Activated T-cell treated with anti-CD3 and anti-CD28 coated beads for 24 hours (primary cell): ENCODE measurements around the gene KCNMB2.
"Not testable (repeated sequence)": the region's sequence is repeated elsewhere in the genome, so short reads cannot be mapped to it uniquely, and the experiment has no call there.

Source experiments
- DNase-seq: peaks from one replicate; pipeline ENCODE4 v3.0.0-alpha.2; 2020; ENCODE audit warnings: low read depth

KCNMB2 gene

DNA sequence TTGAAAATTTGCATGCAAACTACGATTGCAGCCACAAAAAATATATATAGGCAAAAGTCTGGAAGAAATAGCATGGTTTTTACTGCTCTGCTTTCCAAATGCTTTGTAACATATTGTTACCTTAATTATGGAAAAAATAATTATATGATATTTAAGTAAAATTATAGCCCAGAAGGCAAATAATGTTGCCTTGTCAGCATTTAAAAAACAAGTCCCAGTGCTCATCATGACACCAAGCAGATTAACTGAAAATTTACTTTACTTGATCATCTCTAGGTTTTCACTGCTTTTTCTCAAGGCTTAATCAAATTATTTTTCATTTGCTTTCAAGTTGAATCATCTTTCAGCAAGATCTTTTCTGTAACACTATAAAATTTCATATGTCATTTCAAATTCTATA is 272.5 kb downstream of the KCNMB2 start:
- DNase-seq = no peak

DNA sequence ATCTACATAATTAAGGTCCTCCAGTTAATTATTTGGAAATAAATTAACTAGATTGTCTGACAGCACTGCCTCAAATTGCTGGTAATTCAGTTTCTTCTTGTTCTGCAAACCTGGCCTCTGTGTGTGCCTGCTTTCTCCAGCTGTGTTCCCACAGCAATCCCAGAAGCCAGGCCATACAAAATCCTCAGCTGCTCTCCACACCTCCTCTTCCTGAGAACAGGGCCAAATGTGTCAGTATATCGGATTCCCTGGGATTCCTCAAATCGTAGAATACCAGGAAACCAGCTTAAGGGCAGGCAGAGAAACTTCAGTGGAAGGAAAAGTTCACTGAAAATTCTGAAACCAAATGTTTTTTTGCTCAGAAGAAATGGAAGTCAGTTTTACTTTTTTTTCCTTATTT is 273.9 kb downstream of the KCNMB2 start:
- DNase-seq = no peak

DNA sequence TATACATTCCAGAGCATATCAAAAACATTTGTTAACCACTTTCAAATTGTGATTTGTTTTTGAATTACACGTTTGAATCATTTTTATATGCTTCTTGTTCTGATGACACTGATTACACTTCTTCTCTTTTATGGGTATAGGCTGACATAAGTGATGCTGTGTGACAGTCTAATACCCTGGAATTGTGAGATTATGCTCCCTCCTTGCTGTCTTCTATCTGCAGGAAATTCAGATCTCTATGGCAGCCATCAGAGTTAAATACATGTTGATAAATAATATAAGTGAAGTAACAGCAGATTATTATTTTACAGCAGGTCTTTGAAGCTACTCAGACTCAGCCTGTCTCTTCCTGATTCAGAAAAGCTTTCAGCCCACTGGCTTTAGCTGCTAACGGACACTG is 286.5 kb downstream of the KCNMB2 start:
- DNase-seq = no peak

DNA sequence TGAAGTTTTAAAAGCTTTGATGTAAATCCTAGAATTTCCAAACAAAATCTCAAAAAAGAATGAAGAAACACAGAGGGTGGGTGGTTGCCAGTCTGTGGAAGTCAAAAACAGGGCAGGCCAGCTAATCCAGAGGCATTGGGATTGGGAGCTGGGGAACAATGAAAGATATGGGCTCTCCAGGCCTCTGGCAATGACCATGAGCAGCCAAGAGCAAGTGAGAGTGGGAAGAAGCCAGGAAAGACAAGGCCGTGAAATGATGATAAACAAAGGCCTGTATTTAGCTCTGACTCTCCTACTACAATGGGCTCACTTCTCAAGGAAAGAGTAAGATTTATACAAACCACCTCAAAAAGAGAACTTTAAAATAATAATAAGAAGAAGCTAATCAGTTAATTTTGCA is 286.9 kb downstream of the KCNMB2 start:
- no peak for DNase-seq

DNA sequence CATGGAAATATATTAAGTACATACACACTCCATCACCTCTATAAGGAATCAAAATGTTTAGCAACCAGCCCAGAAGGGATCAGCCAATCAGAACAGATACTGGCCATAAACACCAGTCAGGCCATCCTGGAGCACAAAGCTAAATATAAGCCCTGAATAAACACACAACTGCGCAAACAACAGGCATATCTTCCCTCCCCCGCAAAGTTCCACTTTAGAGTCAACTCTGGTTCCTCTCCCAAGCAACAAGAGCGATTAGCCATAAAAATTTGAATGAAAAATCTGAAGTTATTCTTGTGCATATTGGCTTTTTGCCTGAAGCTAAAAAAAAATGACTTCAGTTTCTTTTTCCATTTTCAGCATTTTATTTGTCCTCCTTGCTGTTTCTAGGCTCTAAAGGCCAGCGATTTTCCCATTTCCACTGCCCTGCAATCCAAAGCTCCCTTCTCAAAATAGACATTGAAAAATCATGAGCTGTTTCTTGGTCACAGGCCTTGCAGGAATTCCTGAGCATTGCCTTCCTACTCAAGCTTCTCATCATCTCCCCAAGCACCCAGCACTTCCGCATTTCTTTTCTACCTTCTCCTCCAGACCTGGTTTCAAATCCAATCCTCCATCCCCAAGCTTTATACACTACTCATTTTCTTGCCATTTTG is 287.5 kb downstream of the KCNMB2 start:
- no peak for DNase-seq

DNA sequence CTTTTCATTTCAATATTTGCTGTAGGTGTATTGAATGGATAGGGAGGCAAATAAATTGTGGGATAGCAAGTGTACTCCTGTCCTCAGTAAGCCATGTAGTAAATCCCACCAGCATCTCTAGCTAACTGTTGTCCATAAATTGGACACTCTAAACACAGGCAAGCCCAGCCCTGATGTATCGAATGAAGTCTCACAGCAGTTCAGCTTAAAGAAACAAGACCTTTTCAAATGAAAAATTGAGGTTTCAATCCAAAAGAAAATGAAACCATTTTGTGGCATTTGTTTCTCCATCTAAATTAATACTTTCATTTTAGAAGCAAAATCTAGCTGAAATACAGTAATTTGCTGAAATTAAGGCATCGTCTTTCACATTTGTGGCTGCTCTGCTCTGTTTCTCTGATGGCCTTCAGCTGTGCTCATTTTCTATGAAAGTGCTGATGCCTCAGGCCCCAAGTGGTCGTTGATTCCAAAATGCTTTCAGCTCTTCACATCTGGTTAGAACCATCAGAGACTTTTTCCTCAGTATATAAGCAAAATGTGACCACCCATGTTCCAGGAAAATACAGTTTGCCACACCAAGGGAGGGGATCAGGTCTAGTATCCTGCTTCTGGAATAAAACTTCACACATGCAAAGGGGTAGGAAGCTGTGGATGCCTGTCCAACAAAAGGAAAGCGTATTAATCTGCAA is 290.3 kb downstream of the KCNMB2 start:
- DNase-seq = no peak

DNA sequence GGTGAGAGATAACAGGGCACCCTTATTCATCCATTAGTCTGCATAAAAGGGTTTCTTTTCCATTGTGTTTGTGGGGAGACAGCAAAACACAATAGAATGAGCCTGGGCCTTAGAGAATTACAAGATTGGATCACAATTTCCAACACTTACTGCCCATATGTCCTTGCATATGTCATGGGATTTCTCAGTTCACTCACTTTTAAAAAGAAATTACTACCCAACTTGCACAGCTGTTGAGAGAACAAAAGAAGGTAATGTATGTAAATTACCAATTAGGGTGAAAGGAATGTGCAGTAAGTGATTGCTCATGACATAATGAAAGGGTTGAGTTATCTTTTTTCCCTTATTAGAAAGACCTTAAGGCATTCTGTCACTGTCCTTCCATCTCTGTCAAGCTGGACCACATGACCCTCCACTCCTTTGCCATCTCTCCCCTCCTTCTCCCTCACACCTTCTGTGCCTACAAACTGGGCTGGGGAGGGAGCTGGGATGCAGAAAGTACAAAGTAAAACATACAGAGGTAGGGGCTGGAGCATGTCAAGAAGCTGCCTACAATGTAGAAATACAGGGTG is 291.1 kb downstream of the KCNMB2 start:
- DNase-seq = no peak

DNA sequence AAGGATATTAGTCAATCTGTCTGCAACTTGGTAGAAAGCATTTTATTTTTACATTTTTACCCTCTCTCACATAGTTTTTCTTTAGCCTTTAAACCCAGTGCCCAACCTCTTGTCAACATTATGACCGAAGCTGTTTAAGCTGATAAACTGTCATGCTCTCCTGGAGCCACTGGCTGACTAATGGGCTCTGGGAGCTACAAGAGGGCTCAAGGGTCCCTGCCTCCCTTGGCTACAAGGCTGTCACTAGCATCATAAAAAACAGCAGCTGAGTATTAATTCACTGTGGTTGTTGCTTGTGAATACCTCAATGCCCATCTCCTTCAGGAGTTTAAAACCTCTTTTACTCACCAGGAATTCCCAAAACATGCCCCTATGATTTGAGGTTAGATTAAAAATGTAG is 297.5 kb downstream of the KCNMB2 start:
- DNase-seq = no peak

DNA sequence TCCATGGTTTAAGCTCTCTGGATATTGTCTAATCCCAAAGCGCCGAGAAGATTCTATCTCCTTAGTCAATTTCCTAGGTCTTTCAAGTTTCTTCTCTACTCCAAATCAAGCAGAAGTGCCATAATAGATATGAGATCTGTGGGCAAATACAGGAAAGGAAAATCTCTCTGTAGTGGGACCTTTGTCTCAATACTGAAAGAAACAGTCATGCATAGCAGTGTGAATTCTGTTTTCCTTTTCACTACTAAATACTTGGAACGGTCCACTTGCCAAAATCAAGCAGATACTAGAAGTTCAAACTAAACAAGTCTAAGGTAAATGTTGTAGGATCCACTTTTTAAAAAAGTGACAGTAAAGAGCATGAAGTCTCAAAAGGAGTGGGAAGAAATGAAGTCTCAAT is 298.8 kb downstream of the KCNMB2 start:
- DNase-seq = no peak

DNA sequence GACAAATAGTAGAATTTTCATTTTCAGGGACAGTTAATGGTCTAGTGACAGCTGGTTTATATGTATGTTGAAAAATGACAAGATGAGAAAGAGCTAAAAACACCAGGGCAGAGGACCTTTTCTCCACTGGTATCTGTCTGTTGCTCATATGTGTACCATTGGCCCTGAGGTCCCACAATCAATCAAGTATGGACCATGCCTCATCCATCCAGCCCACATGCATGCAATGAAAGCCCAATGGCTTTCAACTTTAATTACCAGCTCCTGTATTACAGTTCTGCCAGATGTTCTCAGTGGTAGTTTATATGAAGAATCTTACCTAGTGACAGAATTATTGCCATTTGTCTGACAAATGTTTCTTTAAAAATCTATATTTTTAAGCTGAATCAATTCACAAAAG is 301.3 kb downstream of the KCNMB2 start:
- DNase-seq = no peak

DNA sequence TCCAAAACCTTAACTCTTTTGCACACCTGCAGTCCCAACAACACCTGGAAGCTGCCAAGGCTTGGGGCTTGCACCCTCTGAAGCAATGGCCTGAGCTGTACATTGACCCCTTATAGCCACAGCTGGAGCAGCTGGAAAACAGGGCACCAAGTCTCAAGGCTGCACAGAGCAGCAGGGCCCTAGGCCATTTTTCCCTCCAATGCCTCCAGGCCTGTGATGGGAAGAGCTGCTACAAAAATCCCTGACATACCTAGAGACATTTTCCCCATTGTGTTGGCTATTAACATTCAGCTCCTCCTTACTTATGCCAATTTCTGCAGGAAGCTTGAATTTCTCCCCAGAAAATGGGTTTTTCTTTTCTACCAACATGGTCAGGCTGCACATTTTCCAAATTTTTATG is 304.4 kb downstream of the KCNMB2 start:
- DNase-seq = no peak

DNA sequence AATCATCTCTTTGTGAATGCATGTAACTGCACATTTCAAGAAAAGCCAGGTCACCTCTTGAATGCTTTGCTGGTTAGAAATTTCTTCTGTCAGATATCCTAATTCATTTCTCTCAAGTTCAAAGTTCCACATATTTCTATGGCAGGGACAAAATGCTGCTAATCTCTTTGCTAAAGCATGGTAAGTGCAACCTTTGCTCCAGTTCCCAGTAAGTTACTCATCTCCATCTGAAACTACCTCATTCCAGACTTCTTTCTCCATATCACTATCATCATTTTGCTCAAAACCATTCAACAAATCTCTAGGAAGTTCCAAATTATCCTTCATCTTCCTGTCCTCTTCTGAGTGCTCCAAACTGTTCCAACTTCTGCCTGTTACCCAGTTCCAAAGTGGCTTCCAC is 304.8 kb downstream of the KCNMB2 start:
- DNase-seq = no peak

DNA sequence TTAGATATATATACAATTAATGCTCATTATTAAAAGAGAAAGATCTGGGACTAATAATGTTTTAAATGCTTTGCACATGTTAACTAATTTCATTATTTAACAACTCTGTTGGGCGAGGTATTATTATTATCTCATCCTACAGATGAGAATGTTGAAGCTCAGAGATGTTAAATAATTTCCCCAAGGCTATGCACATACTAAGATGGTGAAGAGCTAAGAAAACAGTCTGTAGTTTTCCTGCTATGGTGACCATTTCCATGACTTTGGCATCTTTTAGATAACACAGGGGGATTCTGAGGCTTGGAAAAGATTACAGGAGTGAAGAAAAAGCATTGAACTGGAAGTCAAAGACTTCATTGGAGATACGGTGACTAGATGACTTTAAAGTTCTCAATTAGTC is 308.7 kb downstream of the KCNMB2 start:
- DNase-seq = no peak

DNA sequence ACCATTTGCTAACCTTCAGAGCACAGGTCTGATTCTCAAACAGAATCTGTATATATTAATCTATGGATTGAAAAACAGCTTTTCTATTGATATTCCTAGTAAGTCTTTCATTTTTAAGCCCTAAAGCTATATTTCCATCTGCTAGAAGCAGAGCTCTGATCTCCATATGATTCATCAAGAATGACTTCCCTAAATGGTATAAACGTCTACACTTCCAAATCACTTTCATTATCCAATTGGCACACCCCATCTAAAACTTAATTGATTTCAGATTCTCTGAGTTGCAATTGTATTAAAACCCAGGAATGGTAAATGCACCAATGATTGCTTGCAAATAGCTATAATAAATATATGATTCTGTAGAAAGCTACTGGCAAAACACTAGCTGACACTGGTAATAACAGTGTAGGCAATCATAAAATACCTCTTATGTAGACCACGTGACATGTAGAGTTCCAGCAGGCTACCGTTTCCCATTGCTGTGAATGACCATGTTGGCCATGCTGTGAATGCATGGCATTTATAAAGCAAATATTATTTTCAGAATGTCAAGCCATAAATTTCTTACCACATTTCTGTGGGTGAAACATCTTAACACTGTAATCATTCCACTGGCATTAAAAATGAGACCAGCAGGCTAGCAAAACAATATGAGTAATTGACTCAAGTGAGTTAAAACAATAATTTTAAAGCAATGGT is 309.3 kb downstream of the KCNMB2 start:
- DNase-seq = no peak

DNA sequence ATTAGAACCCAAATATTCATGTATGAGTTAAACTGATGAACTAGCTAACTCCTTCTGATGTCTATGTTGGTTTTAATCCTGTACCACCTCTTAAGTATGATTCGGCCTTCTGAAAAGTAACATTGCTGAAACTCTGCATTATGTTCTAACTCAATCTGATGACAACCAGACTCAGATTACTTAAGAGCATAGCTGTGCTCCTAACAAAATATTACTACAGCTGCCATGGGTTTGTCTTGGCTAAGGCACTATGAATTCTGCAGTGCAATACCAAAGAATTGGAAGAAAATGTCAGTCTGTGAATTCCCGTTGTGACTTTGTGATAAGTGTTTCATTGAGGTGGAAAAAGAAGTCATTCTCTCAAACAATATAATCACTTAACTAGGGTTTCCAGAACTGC is 311.0 kb downstream of the KCNMB2 start:
- no peak for DNase-seq

DNA sequence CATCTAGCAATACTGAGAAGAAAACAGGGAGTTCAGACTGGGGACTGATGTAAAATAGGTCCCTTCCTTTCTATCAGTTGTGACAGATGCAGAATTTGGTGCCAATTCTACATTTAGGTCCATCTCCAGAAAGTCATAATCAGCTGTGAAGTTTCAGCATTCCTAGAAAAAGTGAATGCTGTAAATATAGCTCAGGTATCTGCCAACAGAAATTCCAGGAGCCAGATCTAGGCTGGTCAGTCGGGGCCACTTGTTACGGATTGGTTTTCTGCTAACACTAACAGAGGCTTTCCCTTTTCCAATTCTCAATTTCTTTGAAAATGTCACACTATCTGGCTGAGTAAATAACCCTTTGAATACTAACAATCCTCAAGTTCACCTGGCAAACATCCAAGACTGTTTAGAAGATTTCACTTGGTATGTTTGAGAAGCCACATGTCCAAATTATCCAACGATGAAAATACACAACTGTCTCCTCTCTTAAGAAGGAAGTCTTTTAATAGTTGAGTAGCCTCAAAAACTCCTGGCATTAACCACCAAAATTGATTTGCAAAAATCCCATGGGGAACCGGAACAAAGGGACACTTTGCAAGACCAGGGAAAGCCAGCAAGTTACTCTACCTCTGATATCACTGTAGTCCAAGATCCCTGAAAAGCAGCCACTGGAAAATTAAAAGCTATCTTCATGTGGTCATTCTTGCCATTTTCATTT is 313.1 kb downstream of the KCNMB2 start:
- no peak for DNase-seq

DNA sequence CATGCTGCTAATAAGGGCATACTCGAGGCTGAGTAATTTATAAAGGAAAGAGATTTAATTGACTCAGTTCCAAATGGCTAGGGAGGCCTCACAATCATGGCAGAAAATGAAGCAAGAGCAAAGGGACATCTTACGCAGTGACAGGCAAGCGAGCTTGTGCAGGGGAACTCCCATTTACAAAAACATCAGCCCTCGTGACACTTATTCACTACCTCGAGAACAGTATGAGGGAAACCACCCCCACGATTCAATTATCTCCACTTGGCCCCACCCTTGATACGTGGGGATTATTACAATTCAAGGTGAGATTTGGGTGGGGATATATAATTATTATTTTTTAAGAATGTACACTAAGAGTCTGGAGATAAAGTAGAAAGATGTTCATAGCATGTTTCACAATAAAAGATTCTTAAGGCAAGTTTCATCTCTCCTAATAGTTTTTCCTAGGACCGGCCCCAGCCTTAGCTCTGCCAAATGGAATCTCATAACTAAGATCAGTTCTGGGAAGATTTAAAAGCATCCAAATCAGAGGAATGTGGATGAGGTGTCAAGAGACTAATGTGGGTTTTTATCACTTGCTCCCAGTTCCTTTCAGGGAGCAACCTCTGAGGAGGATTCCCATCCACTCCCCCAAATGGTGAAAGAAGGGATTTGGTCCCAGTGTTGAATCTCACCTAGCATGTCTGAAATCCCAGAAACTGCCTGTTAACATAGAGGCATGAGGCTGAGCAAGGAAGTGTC is 314.4 kb downstream of the KCNMB2 start:
- no peak for DNase-seq

DNA sequence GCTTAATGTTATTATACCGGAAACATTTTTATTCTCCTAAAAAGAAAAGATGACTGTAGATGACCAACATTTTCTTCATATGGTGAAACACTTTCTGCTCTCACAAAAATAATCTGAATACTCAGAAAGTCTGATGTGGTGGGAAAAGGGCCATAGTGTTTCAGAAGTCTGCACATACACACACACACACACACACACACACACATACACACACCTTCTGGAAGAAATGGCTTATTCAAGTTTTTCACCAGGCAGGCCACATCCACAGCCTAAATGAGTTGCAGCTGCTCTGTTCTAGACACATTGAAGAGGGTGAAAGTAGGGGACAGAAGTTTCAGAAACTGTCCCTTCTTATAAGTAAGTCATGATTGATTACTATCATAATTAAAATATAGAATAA is 315.3 kb downstream of the KCNMB2 start:
- no peak for DNase-seq

DNA sequence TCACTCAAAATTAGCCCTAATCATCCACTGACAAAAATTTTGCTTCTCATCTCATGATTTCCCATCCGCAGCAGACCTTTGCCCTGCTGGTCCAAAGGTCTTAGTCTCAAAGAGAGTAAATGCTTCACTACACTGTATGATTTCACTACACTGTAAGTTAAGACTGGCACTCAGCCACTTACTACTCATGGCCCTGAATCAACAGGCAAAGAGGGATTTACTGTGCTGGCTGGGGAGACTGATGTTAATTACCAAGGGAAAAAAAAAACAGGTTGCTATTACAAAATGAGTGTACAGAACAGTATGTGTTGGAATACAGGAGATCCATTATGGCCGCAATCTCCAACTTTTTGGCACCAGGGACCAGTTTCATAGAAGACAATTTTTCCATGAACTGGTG is 320.6 kb downstream of the KCNMB2 start:
- DNase-seq = no peak

DNA sequence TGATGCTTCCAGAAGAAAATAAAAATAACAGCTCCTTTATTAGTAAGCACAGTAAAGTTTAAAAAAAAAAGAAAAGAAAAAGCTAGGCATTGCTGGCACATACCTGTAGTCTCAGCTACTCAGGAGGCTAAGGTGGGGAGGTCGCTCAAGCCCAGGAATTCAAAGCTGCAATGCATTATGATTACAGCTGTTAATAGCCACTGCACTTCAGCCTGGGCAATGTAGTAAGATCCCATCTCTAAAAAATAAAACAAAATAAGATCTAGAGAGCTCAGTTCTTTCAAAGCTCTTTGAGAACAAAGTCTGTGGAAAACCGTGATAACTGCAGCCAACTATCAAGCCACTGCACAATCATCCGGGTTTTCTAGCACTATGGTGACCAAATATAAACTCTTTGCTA is 323.1 kb downstream of the KCNMB2 start:
- no peak for DNase-seq

DNA sequence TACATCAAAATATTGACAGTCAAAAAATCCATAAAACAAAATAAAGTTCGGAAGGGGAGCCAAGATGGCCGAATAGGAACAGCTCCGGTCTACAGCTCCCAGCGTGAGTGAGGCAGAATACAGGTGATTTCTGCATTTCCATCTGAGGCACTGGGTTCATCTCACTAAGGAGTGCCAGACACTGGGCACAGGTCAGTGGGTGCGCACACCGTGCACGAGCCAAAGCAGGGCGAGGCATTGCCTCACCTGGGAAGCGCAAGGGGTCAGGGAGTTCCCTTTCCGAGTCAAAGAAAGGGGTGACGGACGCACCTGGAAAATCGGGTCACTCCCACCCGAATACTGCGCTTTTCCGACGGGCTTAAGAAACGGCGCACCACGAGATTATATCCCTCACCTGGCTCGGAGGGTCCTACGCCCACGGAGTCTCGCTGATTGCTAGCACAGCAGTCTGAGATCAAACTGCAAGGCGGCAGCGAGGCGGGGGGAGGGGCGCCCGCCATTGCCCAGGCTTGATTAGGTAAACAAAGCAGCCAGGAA is 323.7 kb downstream of the KCNMB2 start:
- not testable (repeated sequence) for DNase-seq

DNA sequence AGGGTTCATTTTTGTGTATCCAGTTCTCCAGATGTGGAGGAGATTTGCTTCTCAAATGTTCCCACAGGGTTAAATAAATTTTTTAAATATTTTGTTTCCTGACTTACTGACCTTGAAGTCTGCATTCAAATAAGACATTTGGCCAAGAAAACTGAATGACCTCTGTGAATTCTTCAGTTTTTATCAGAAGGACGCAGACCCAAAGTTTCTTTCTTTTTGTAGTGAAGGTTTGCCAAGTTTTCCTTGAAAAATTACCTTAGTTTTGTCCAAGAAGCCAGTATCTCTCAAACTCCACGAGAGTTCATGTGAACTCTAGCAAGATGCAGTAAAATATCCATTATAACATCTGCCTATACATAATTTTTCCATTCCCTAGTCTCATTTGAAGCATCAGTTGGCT is 332.4 kb downstream of the KCNMB2 start:
- no peak for DNase-seq
